AG04449 (cell line): ENCODE data around the gene CST4.
"Not testable (repeated sequence)": the region's sequence is repeated elsewhere in the genome, so short reads cannot be mapped to it uniquely, and the experiment has no call there.

Source experiments
- CTCF ChIA-PET: fragments of 350-600 bp; formaldehyde crosslinking; extraction: SDS; loops from one replicate; lab custom pipeline; 2021; ENCODE audit warnings: antibody characterized with exemption; lab: Yijun Ruan, JAX
- POLR2A ChIA-PET: fragments of 400-600, 350-600 bp; formaldehyde crosslinking; extraction: SDS; loops from one replicate; lab custom pipeline; 2020; ENCODE audit warnings: antibody characterized with exemption, inconsistent platforms; lab: Yijun Ruan, JAX
- DNase-seq: peaks from one replicate; pipeline ENCODE4 v3.0.0-alpha.2; 2010; ENCODE audit warnings: low read depth, low spot score
- H3K4me3 ChIP-seq: 2 replicates; pipeline ENCODE4 v1.5.1; 2011; ENCODE audit warnings: low read depth, mild to moderate bottlenecking, control low read depth, low read length
- TF ChIP-seq, protein P1 (sequence below): IDR thresholded peaks from one replicate; pipeline ENCODE4 v1.5.1; 2011; ENCODE audit warnings: mild to moderate bottlenecking, moderate library complexity, low read length, control low read depth, inconsistent platforms; ENCODE audit not compliant: insufficient read depth; ENCODE audit errors: missing control alignments

CST4 gene

DNA sequence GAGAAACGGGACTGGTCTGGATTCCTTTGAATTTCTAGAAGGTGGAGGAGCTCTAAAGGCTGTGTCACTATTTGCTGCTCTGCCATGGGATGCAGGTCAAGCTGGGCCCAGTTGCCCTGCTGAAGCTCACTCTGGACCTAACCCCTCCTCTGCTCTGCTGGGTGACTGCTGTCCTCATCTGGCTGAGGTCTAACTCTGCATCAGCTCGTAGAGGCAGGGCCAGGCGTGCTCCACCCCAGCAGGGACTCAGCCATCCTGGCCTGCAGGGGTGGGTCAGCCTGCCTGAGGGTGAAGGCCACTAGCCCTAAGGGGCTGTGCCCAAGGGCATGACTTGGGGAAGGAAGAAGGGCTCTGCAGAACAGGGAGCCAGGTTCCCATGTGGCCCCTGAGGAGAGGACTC, 852 bp downstream of the CST4 start:
- DNase-seq, result no peak
- CTCF ChIA-PET, result no interaction called here
- POLR2A ChIA-PET, result no interaction called here
- TF ChIP-seq, protein P1, sequence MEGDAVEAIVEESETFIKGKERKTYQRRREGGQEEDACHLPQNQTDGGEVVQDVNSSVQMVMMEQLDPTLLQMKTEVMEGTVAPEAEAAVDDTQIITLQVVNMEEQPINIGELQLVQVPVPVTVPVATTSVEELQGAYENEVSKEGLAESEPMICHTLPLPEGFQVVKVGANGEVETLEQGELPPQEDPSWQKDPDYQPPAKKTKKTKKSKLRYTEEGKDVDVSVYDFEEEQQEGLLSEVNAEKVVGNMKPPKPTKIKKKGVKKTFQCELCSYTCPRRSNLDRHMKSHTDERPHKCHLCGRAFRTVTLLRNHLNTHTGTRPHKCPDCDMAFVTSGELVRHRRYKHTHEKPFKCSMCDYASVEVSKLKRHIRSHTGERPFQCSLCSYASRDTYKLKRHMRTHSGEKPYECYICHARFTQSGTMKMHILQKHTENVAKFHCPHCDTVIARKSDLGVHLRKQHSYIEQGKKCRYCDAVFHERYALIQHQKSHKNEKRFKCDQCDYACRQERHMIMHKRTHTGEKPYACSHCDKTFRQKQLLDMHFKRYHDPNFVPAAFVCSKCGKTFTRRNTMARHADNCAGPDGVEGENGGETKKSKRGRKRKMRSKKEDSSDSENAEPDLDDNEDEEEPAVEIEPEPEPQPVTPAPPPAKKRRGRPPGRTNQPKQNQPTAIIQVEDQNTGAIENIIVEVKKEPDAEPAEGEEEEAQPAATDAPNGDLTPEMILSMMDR, result no peak
- no peak overlapping the region for H3K4me3 ChIP-seq

DNA sequence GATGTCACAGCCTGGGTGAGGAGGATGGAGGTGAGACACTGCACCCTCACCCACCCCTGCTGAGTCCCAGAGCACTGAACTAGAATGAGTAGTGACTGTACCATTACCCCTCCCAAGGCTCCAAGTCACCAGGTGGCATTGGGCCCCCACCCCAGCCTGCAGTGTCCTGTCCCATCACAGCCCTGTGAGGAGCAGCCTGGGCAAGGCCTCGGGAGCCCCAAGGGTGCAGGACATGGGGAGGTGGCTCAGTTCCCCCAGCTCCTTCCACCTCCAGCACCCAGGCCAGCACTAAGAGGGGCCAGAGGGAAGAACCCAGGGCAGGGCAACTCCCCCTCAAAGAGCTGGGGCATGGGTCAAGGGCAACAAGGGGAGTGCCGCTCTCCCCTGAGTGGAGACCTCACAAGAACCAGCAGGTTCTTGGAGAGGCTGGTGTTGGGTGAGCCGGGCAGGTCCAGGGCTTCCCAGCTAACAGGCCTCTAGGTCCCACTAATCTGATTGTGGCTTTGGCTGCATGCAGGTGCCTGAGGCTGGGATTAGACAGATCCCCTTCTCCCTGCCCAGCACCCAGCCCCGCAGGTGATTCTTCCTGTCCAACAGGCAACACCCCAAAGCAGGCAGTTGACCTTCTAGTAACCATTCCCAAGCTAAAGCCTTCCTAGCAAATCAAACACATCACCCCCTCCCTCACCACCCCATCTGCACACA, 2.6 kb downstream of the CST4 start:
- no peak for DNase-seq
- CTCF ChIA-PET, result no interaction called here
- TF ChIP-seq, protein P1, result no peak
- no peak overlapping the region for H3K4me3 ChIP-seq
- POLR2A ChIA-PET, result no interaction called here

DNA sequence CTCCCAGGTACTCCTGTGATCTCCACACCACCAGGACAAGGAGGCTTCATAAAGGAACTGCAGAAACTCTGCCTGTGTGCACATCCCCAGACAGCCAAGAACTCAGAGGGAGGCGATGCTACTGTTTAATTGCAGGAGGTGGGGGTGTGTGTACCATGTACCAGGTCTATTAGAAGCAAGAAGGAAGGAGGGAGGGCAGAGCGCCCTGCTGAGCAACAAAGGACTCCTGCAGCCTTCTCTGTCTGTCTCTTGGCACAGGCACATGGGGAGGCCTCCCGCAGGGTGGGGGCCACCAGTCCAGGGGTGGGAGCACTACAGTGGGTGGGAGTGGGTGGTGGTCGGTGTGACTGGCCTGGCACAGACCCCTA, 3.3 kb downstream of the CST4 start:
- DNase-seq, CTCF ChIA-PET, POLR2A ChIA-PET, H3K4me3 ChIP-seq: not testable (repeated sequence)

DNA sequence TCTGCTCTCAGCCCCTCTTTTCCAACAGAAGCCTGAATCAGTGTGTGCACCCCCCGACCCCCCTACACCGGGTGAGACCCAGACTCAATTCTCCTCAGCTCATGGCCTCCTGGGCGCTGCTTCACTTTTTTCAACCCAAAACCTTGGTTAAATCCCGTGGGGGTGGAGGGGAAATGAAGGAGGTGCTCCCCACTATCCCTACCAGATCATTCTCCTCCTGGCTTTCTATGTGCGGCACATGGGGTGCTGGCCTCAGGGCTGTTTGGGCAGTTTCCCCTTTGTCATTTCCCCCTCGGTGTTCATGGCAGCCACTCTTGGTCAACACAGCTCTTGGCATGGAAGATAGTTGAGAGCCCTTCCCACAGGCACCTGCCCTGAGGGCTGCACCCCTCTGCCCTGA, 4.6 kb downstream of the CST4 start:
- TF ChIP-seq, protein P1, result no peak
- DNase-seq, result no peak
- H3K4me3 ChIP-seq, result no peak overlapping the region
- ChIA-PET CTCF (no interaction called here), POLR2A (no interaction called here)

DNA sequence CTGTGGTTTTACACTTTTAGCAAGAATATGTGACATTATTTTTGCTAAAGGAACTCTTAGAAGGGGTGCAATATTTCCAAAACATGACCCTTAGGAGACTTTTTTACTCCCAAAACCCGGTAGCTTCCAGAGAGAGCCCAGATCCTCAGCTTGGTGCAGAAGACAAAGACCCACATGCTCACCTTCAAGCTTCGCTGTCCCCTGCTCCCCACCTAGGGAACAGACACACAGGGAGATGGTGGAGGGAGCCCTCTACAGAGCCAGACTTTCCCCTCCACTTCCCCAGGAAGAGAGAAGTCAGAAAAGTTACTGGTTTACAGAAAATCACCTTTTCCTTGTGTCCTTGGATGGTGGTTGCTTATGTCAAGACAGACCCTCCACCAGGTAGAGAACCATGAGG, 5.0 kb downstream of the CST4 start:
- no peak overlapping the region for H3K4me3 ChIP-seq
- TF ChIP-seq, protein P1, result no peak
- DNase-seq, result no peak
- POLR2A ChIA-PET, result no interaction called here
- CTCF ChIA-PET, result interaction anchor here (1.4 kb wide), 1 partner anchor 15 kb away, joined by 3 read pairs; no protein-coding TSS in a partner anchor

DNA sequence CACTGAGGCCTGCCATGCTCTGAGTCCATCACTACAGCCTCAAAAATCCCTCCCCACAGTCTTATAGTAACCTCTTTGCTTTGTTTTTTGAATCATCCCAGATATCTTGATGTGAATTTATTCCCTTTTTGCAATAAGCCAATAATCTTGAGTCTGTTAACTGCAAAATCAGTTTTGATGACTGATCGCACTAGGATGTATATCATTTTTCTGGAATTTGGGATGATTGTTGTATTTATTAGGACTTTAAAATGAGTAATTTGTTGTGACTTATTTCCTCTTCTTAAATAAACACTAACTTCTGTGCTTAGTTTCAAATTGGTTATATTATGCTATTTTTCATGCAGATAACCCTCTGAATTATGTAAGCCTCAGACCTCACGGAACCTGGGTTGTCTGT, 5.6 kb downstream of the CST4 start:
- no peak overlapping the region for H3K4me3 ChIP-seq
- TF ChIP-seq, protein P1, result no peak
- CTCF ChIA-PET, result interaction anchor here (0.9 to 1.4 kb wide), 2 partner anchors 15 to 134 kb away, joined by 3 read pairs; no protein-coding TSS in a partner anchor
- DNase-seq, result no peak
- POLR2A ChIA-PET, result no interaction called here

DNA sequence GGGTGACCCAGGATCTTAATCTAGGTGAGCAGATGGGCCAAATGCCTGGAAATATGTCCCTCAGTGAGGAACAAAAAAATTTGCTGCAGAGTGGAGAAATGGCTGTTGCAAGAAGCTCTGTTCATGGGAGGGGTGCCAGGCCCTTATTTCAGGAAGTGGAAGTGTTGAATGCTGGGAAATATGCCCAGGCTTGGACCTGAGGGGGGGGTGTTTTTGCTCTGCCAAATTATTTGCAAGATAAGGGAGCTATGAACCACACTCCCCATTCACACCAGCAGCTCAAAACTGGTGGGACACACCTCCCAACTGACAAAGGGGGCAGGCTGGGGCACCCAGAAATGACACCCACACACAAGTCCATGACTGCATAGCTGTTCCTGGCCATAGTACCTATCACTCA, 8.7 kb downstream of the CST4 start:
- H3K4me3 ChIP-seq, result no peak overlapping the region
- no peak for DNase-seq
- CTCF ChIA-PET, result interaction anchor here (0.9 to 2.2 kb wide), 2 partner anchors 9 to 12 kb away, joined by 3 to 8 read pairs; no protein-coding TSS in a partner anchor
- POLR2A ChIA-PET, result no interaction called here
- TF ChIP-seq, protein P1, result no peak
